ENCODE data around the gene C1orf105. TPM values are rescaled to one million over a fixed set of nuclear protein-coding genes. Genes with fewer than 3 reads are reported as not detected.
A peak's percentile ranks its signal among the peaks of the same experiment; 100 is the strongest.

The C1orf105 gene
- total RNA-seq, 1 experiment from 2014 or later, result not detected

DNA sequence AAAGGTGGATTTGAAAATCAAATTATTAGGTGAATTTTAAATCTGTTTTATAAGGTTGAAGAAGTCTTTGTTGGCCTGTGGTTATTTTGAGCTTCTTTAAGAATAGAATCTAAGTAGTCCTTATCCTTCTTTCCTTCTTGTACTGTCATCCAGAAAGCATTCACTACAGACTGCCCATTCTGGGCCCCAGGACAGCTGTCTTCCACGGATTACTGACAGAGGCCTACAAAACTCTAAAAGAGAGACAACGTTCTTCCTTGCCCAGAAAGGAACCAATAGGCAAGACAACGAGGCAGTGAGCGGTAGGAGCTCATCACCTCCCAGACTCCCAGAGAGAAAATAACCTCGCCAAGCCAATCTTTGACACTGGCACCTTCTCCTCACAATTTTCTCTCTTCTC is 47.8 kb downstream of the C1orf105 start:
- in situ Hi-C loops (cut with HindIII; ENCODE audit: low pct_unique_long_range_greater_than_20kb, low sequenced_read_pairs), result no loop called here
- no peak for DNase-seq (ENCODE audit: low read depth, low spot score)

DNA sequence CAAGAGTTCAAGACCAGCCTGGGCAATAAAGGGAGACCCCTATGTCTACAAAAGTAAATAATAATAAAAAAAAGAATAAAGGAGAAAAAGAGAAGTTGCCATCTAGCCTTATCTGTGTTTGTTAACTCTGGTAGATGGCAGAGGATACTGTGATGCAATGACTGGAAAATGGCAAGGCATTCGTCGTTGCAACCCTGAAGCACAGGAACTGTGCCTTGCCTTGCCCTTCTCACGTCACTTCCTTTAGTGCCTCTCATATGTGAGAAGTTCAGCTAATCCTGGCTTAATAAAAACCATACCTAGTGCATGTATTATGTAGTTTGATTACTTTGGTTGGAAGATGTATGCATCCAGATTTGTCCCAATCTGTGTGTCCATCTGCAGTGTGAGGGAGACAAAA is 49.2 kb downstream of the C1orf105 start:
- in situ Hi-C loops (cut with HindIII; ENCODE audit: low pct_unique_long_range_greater_than_20kb, low sequenced_read_pairs), result no loop called here
- DNase-seq (ENCODE audit: low read depth, low spot score), result no peak

DNA sequence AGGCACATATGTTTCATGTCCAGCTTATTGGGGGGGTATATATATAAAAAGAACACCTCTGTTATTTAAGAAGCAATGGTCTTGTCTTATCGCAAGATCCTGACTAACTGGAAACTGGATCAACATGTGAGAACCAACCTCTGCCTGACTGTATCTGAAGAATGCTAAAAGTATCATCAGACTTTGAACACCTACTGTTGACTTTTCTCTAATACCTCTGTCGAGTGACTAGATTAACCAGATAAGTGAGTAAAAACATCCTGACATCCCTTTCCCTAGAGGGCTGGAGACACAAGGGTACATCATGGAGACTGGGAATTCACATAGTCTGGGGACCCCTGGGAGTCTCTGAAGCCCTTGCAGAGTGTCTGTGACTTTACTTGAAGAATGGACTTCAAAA is 49.7 kb downstream of the C1orf105 start:
- DNase-seq (ENCODE audit: low read depth, low spot score), result no peak
- in situ Hi-C loops (cut with HindIII; ENCODE audit: low pct_unique_long_range_greater_than_20kb, low sequenced_read_pairs), result no loop called here

- in situ Hi-C loops (cut with HindIII; ENCODE audit: low pct_unique_long_range_greater_than_20kb, low sequenced_read_pairs), result no loop called here
- no peak for DNase-seq (ENCODE audit: low read depth, low spot score)
Observed at GRCh38 chr1:172471666-172472065, 51.2 kb downstream of the C1orf105 start.

DNA sequence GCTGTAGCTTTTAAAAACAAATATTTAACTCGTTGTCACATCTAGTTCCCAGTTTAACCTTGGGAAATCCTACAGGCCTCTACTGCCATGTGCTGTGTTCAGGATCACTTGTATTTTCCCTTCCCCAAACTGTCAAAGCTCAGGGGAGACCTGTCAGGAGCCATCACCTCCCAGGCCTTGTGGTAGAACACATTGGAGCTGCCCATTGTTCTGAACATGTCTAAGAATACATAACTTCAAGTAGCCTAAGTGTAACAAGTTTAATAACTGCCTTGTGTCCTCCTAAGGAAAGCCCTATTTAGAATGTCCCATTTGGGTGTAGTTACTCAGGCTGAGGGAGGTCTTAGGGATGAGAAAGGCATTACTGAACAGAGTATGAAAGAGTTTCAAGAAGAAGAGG is 52.0 kb downstream of the C1orf105 start:
- in situ Hi-C loops (cut with HindIII; ENCODE audit: low pct_unique_long_range_greater_than_20kb, low sequenced_read_pairs), result no loop called here
- no peak for DNase-seq (ENCODE audit: low read depth, low spot score)

DNA sequence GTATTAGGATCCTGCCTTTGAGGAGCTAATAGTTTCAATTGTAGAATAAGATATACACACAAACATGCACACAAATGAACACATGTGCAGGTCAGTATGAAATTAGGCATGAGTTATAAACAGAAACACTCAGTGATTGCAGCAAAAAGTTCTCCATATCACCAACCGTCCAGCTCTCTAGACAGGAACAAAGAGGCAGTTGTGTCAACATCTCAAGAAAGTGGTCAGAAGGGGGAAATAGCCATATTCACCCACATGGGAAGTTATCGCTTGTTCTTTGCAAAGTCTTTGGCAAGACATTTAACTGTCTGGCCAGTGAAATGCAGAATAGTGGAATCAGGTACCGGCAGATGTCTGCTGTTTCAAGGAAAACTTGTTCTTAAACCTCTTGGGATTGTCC is 52.8 kb downstream of the C1orf105 start:
- in situ Hi-C loops (cut with HindIII; ENCODE audit: low pct_unique_long_range_greater_than_20kb, low sequenced_read_pairs), result no loop called here
- peak; percentile 37 for DNase-seq (ENCODE audit: low read depth, low spot score)

DNA sequence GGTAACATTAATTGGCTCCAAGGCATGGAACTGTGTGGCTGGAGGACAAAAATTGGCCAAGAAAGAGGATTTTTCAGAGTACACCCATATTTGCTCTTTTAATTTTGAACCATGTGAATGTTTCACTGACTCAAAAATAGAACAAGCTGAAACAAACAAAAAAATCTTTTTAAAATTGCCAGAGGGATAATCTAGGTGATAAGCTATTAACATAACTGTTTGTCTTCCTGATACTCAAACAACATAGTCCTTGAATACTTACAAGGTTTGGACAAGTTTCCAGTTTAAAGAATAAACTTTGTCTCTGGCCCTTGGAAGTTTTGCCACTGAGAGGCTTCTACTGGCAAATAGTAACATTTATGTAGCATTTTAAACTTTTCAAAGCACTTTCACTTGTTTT is 53.4 kb downstream of the C1orf105 start:
- in situ Hi-C loops (cut with HindIII; ENCODE audit: low pct_unique_long_range_greater_than_20kb, low sequenced_read_pairs), result no loop called here
- DNase-seq (ENCODE audit: low read depth, low spot score), result no peak

DNA sequence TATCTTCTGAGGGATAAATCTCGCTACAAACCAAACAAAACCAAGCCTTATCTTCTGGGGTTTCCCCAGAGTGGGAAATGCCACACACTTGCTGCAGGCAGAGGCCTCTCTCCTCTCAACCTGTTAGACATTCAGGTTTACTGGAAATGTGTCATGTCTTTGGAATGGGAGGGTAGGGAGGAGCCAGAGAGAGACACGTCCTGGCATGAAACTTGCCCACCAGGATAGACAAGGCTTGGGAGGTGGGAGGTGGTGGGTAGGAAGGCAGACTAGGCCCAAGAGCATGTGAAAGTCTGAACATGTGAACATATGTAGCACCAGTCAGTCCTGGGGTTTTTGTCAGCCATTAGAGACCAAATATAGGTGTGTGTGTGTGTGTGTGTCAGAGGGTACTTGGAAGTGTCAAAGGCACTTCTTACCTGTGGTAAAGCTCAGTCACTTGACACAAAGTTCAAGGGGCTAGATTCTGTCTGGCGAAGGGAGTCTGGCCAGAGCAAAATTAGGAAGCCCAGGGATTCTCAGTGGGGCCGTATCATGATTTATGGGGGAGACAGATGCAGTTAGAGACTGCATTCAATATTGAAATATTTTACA is 55.8 kb downstream of the C1orf105 start:
- in situ Hi-C loops (cut with HindIII; ENCODE audit: low pct_unique_long_range_greater_than_20kb, low sequenced_read_pairs), result no loop called here
- DNase-seq (ENCODE audit: low read depth, low spot score), result no peak

GRCh38 chr1:172477216-172477615 is 56.7 kb downstream of the C1orf105 start:
- DNase-seq (ENCODE audit: low read depth, low spot score), result no peak
- in situ Hi-C loops (cut with HindIII; ENCODE audit: low pct_unique_long_range_greater_than_20kb, low sequenced_read_pairs), result no loop called here

DNA sequence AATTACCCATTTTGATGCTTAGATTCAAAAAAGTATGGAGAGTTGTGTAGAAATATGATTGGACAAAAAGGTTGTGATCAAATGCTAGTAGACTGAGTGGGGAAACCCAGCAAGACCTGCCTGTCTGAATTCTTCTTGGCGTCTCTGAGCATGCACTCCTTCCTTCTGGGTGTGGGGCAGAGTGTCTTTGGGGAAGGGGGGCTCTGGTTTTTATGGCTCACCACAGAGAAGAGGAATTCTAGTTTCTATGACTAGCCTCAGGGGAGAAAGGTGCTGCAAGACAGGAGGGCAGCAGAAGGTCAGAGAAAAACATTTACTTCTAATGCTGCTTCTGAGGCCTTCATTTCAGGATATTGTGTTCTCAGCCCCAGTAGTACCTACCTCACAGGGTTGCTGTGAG is 57.3 kb downstream of the C1orf105 start:
- in situ Hi-C loops (cut with HindIII; ENCODE audit: low pct_unique_long_range_greater_than_20kb, low sequenced_read_pairs), result no loop called here
- DNase-seq (ENCODE audit: low read depth, low spot score), result no peak

DNA sequence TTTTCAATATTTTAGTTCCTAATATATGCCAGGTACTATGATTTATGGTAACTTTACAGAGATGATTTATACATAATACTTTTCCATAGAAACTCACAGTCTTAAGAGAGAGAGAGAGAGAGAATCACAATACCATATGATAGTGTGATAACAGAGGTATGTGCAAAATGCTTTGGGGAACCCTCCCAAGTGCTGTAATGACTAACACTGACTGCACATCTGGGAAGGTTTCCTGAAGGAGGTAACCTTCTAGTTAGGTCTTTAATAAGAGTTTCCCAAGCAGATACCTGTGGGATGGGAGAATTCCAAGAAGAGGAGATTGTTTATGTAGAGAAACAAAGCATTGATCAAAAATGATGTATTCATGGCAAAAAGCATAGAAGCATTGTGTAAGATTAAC is 58.0 kb downstream of the C1orf105 start:
- in situ Hi-C loops (cut with HindIII; ENCODE audit: low pct_unique_long_range_greater_than_20kb, low sequenced_read_pairs), result no loop called here
- DNase-seq (ENCODE audit: low read depth, low spot score), result no peak

GRCh38 chr1:172480431-172480830 is 59.9 kb downstream of the C1orf105 start:
- in situ Hi-C loops (cut with HindIII; ENCODE audit: low pct_unique_long_range_greater_than_20kb, low sequenced_read_pairs), result no loop called here
- no peak for DNase-seq (ENCODE audit: low read depth, low spot score)

- no peak for DNase-seq (ENCODE audit: low read depth, low spot score)
- in situ Hi-C loops (cut with HindIII; ENCODE audit: low pct_unique_long_range_greater_than_20kb, low sequenced_read_pairs), result no loop called here
Observed at GRCh38 chr1:172482044-172482443, 61.6 kb downstream of the C1orf105 start.

DNA sequence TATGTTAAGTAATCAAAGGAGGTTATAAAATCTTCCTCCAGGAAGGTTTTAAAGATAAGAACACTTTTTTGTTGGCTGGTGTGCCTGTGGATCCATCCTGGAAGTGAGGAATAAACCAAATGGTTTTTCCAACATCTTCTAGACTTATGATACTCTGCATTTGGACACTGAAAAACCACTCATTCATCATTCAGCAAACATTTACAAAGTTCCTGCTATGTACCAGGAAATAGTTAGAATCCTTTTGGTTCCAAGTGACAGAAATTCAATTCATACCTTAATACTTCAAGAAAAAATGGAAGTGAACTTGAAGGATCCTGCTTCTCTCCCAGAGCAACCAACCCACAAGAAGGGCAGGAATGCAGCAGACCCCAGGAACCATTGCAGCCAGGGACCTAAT is 63.0 kb downstream of the C1orf105 start:
- in situ Hi-C loops (cut with HindIII; ENCODE audit: low pct_unique_long_range_greater_than_20kb, low sequenced_read_pairs), result no loop called here
- no peak for DNase-seq (ENCODE audit: low read depth, low spot score)

DNA sequence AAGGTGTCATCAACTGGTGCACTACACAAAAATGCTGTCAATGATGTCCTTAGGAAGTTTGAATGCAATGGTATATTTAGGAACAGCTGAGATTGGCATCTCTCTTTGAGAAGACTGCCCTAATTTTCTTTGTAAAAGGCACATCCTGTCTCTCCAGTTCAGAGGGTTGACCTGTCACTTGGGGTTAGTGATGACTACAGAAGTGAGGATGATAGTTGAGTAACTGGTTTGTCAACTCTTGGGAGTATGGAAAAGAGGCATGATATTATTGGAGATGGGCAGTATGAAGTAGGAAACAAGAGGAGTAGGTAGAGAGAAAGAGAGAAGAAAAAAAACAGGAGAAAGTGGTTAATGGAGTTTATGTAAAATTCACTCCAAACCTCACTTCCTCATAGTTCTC is 63.8 kb downstream of the C1orf105 start:
- in situ Hi-C loops (cut with HindIII; ENCODE audit: low pct_unique_long_range_greater_than_20kb, low sequenced_read_pairs), result no loop called here
- no peak for DNase-seq (ENCODE audit: low read depth, low spot score)

GRCh38 chr1:172485626-172486025 is 65.1 kb downstream of the C1orf105 start:
- DNase-seq (ENCODE audit: low read depth, low spot score), result no peak

DNA sequence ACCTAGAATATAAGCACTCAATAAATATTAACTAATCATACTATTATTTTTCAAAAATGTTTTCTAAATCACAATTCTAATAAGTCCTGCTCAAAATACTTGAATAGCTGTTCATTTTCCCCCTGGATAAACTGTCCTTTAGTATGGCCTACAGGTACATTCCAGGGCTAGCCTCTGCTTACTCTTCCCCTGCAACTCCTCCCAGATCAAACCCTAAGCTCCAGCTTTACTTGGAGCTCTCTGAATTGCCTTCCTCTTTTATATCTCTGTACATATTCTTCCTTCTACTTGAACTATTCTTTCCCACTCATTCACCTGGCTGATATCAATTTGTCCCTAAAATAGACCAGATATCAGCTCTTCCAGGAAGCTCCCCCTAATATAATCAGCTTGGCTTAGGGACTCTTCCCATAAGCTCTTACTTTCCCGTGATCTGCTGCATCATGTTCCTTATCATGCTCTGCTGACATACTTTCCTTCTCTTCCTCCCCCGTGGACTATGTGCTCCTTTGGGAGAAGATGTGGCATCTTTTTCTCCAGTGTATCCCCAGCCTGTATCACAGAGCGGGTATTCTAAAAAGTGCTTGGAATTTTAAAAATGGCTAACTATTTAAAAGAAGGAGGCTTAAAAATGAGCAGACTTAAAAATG is 66.4 kb downstream of the C1orf105 start:
- in situ Hi-C loops (cut with HindIII; ENCODE audit: low pct_unique_long_range_greater_than_20kb, low sequenced_read_pairs), result no loop called here
- no peak for DNase-seq (ENCODE audit: low read depth, low spot score)

More at GRCh38 chr1:172485626-172486025, 65.1 kb downstream of the C1orf105 start:
- in situ Hi-C loops (cut with HindIII; ENCODE audit: low pct_unique_long_range_greater_than_20kb, low sequenced_read_pairs), result no loop called here

DNA sequence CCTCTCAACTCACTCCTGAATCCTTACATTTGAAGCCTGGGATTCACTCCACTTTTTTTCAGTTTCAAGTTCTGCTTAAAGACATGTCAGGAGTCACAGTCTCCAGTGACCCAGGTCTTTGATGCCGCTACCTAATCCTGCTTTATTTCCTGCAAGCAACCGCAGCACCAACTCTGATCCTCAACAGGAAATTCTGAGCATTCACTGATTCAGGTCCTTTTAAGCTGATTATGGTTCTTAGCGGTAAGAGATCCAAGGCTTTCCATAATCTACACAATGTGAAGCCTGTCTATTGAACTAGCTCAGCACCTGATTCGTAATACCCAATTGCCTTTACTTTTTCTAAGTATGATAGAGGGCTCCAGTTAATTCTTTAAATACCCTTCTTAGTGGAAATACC is 67.1 kb downstream of the C1orf105 start:
- in situ Hi-C loops (cut with HindIII; ENCODE audit: low pct_unique_long_range_greater_than_20kb, low sequenced_read_pairs), result no loop called here
- no peak for DNase-seq (ENCODE audit: low read depth, low spot score)

GRCh38 chr1:172488393-172488792 is 67.9 kb downstream of the C1orf105 start:
- DNase-seq (ENCODE audit: low read depth, low spot score), result no peak
- in situ Hi-C loops (cut with HindIII; ENCODE audit: low pct_unique_long_range_greater_than_20kb, low sequenced_read_pairs), result no loop called here

DNA sequence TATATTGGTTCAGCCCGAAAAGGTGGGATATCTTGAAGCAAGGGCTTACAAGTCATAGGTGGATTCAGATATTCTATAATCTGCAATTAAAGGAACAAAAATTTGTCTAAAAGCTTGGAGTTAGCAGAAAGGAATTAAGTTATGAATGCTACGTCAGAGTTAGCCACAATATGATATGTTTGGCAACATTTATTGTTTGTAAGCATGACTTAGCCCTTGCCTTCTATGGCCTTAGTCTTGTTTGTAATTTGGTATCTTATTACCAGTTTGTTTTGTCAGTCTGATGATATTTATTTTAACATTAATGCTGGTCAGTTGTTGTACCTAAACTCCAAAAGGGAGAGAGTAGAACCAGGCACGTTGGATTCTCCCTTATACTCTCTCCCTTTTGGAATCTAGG is 69.4 kb downstream of the C1orf105 start:
- no peak for DNase-seq (ENCODE audit: low read depth, low spot score)
- in situ Hi-C loops (cut with HindIII; ENCODE audit: low pct_unique_long_range_greater_than_20kb, low sequenced_read_pairs), result no loop called here

Data from SK-MEL-5 (cell line).